NCI-H1694 treated with DMSO at 0.1 percent for 48 hours (cell line): ENCODE measurements around the gene THSD7B.

ENCODE experiments used
- DNase-seq: peaks from one replicate; lab custom pipeline; 2025; lab: John Stamatoyannopoulos, UW

The THSD7B gene

DNA sequence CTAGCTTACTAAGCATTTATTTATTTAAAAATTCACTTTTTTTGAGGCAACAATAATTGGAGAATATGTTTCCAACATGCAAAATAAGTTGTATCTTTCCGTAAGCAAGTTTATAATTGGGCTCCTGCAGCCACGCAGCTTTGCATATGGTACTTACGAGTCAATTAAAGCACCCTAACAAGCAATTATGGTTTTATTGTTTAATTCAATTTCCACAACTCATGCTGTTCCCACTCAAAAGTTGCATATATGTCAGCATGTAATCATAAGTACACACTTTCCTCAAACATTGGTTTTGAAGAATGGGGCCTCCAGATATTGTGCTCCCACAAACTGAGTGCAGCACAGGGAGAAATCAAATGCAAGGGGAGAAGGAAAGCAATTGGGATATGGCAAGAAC is 613.8 kb downstream of the THSD7B start:
- no peak for DNase-seq

- DNase-seq, result no peak
Observed at GRCh38 chr2:137380610-137381009, 615.3 kb downstream of the THSD7B start.

GRCh38 chr2:137381731-137382130 is 616.4 kb downstream of the THSD7B start:
- DNase-seq, result no peak

- no peak for DNase-seq
Observed at GRCh38 chr2:137383391-137383790, 618.0 kb downstream of the THSD7B start.

GRCh38 chr2:137387044-137387443 is 621.7 kb downstream of the THSD7B start:
- no peak for DNase-seq

DNA sequence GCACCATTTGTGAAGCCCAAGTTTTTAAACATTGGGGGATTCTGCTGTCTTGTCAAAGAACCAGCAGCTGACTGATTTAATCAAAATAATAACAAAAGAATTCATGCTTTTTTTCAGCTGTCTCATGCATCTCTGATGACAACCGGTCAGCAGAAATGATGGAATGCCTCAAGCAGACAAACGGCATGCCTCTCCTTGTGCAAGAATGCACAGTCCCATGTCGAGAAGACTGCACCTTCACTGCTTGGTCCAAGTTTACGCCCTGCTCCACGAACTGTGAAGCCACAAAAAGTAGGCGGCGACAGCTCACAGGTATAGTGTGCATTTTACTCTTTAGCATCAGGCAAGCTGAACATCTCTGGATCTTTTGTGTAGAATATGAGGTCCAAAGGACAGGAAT is 640.2 kb downstream of the THSD7B start:
- DNase-seq, result no peak

DNA sequence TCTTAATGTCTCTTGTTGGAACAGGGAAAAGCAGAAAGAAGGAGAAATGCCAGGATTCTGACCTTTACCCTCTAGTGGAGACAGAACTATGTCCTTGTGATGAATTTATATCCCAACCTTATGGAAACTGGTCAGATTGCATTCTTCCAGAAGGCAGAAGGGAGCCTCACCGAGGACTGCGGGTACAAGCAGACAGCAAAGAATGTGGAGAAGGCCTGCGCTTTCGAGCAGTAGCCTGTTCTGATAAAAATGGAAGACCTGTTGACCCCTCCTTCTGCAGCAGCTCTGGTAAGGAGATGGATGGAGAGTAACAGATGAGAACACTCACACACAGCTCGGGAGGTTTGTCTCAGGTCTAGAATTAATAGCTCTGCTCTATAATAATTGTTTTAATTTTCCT is 646.2 kb downstream of the THSD7B start:
- DNase-seq, result no peak

GRCh38 chr2:137420744-137421143 is 655.4 kb downstream of the THSD7B start:
- no peak for DNase-seq

DNA sequence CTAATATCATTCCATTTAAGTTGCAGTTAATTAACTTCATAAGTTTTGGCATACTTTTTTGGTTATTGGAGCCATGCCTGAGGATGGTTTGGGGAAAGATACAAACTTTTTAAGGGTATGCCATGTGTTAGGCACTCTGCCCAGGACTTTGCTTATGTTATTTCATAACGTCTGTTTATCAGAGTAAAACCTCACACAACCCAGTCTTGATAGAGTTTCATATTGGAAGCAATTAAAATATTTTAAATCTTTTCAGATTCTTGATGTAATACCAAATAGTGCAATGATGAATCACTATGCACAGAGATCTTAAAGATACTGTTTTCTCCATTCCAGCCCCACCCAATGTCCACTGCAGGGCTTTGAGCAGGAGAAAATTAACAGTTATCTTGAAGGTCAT is 669.8 kb downstream of the THSD7B start:
- DNase-seq, result no peak

DNA sequence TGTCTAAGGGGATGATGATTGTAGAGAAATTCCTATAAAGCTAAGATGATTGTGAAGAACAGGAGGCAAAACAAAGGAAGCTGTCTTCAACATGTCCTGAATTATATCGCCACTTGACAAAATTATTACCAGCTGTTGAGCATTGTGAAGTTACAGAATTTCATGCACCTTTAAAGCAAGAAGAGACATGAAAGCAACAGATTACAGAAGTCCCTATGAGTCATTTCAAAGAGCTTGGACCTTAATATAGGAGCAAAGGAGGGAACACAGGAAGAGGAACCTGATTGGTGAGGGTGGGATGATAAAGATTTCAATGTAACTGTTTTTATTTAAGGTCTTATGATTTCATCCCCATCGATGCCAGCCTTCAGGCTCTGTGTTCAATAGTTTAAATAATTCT is 672.0 kb downstream of the THSD7B start:
- no peak for DNase-seq

- DNase-seq, result no peak
Observed at GRCh38 chr2:137444970-137445369, 679.6 kb downstream of the THSD7B start.

DNA sequence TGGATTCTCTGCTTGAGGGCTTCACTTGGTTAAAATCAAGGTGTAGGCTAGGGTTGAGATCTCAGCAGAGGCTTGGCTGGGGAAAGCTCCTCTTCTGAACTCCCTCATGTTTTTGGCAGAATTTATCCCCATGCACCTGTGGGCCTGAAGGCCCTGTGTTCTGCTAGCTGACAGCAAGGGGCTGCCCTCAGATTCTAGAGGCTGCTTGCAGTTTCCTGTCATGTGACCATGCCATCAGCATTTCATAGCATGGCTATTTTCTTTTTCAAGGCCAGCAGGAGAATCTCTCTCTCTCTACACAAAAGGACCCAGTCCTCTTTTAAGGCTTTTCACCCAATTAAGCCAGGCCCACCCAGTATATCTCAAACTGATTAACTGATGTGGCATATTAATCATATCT is 684.1 kb downstream of the THSD7B start:
- DNase-seq, result no peak

- DNase-seq, result no peak
Observed at GRCh38 chr2:137454886-137455285, 689.5 kb downstream of the THSD7B start.

- peak; percentile 72 for DNase-seq
Observed at GRCh38 chr2:137467246-137467862, 702.0 kb downstream of the THSD7B start.

GRCh38 chr2:137493261-137493660 is 727.9 kb downstream of the THSD7B start:
- DNase-seq, result no peak

GRCh38 chr2:137500599-137500998 is 735.3 kb downstream of the THSD7B start:
- DNase-seq, result no peak

GRCh38 chr2:137507237-137507636 is 741.9 kb downstream of the THSD7B start:
- DNase-seq, result no peak

DNA sequence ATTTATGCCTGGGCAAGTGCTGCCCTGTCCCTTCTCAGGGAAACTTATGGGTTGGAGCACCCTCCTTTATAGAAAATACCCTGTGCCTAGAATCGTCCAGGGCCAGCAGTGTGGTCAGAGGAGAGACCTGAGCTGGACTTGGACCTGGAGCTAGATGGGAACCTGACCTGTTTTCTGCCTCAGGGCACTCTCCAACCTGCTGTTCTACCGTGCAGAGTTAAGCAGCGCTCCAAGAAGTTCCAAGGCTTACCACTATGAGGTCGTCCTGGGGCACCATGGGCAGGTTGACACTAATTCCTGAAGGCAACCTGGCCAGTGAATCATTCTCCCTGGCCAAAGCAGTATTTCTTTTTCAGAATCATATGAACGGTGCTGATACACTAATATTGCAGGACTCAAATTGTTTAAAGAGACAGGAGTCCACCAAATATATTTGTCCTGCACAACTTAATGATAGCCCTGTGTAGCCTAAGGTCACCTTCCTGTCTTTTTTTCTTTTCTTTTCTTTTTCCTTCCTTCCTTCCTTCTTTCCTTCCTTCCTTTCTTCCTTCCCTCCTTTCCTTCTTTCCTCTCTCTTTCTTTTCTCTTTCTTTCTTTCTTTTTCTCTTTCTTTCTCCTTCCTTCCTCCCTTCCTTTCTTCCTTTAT is 743.5 kb downstream of the THSD7B start:
- DNase-seq, result no peak

DNA sequence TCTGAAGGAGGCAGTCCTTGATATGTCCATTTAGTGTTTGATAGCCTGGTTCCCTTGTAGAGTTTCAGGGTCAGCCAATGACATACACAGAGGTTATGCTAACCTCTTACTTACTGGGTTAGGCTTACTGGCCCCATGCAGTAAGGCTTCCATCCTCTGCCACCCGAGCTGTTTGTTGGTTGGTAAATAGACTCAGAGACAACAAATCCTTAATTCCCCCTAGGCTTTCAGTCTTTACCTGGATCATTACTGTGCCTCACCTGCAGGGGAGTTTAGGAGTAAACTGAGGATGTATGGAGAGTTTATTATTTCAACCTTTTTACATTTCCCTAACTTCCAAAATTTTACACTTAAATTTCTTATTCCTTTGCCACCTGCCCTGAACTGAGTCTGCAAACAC is 746.2 kb downstream of the THSD7B start:
- DNase-seq, result no peak

- peak; percentile 73 for DNase-seq
Observed at GRCh38 chr2:137521653-137522619, 756.6 kb downstream of the THSD7B start.

DNA sequence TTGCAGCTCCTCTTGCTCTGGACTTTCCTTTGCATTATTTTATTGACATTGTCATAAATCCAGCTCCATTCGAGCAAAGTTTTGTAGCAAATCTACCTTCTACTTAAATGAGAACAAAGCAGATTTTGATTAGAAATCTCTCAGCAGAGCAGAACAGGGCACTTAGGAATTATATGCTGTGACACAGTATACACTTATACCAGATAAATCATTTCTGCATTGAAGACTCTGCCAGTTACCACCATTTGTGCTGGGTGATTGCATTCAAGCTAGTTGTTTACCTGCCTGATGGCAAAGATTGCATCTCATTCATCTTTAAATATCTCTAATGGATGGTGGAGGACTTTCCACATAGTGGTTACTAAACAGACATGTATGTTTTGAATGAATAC is 757.3 kb downstream of the THSD7B start:
- no peak for DNase-seq

DNA sequence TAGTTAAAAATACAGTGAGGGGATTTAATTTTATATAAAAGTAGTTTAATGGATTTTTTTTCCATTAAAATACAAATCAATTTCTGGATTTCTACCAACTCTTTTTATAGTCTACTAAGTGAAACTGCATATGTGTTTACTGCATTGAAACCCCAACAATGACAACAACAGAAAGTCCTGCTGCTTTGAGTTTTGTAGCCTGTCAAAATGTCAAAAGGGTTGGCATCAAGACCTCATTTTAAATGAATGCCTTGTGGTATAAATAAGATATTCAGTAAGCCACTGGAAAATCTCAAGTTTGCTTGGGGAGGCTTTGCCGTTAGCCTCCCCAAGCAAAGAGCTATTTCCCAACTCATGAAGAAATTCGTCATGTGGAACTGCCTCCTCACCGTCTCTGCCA is 758.6 kb downstream of the THSD7B start:
- DNase-seq, result no peak

GRCh38 chr2:137525132-137525531 is 759.8 kb downstream of the THSD7B start:
- peak; percentile 14 for DNase-seq
